Activated naive CD4-positive, alpha-beta T cell treated with anti-CD3 and anti-CD28 coated beads for 36 hours (primary cell): ENCODE results near the gene NOS1AP. TPM values are rescaled to one million over a fixed set of nuclear protein-coding genes. Genes with fewer than 3 reads are reported as not detected.
"Not testable (repeated sequence)": the region's sequence is repeated elsewhere in the genome, so short reads cannot be mapped to it uniquely, and the experiment has no call there.

ENCODE experiments used
- CTCF ChIA-PET: fragments of 350-600 bp; sonication (Branson Sonifier 250); formaldehyde crosslinking; loops from one replicate; lab custom pipeline; 2021; ENCODE audit warnings: antibody characterized with exemption; lab: Charles Lee
- DNase-seq: peaks from one replicate; pipeline ENCODE4 v3.0.0-alpha.2; 2020
- H3K27ac Mint-ChIP-seq: one replicate; pipeline ENCODE4 v1.8.0; 2021; ENCODE audit warnings: mild to moderate bottlenecking, mixed read lengths
- H3K27me3 Mint-ChIP-seq: one replicate; pipeline ENCODE4 v1.8.0; 2021; ENCODE audit warnings: low read depth, mixed read lengths
- H3K36me3 Mint-ChIP-seq: one replicate; pipeline ENCODE4 v1.8.0; 2021; ENCODE audit warnings: low read depth, mixed read lengths
- H3K4me1 Mint-ChIP-seq: one replicate; pipeline ENCODE4 v1.8.0; 2021; ENCODE audit warnings: low read depth, mixed read lengths
- H3K4me3 Mint-ChIP-seq: one replicate; pipeline ENCODE4 v1.8.0; 2021; ENCODE audit warnings: mild to moderate bottlenecking, moderate library complexity, mixed read lengths
- H3K9me3 Mint-ChIP-seq: one replicate; pipeline ENCODE4 v1.8.0; 2021; ENCODE audit warnings: mixed read lengths
- intact Hi-C: fragments of 100-400 bp; cut with micrococcal nuclease; formaldehyde crosslinking; loops from one replicate; pipeline ENCODE4 v1.15.1; 2023
- total RNA-seq, 2 experiments: library from RNA; stranded (reverse); gene quantifications; one replicate each; pipeline ENCODE4 v1.2.3, GENCODE V29; 2021

NOS1AP gene
- total RNA-seq, 2 experiments from 2014 or later = 0.33 to 0.42 TPM

- Mint-ChIP-seq H3K9me3 (no peaks in the 10 kb centered on the region), H3K27me3 (peaks cover 3% of the 10 kb centered on the region), H3K27ac (no peak overlapping the region), H3K4me1 (peaks cover 14% of the 10 kb centered on the region), H3K36me3 (no peaks in the 10 kb centered on the region), H3K4me3 (no peak overlapping the region)
- CTCF ChIA-PET = interaction anchor here (0.6 to 6.5 kb wide), 5 partner anchors 9 to 271 kb away, joined by 3 to 173 read pairs (median 4); partner anchors contain the start of gene OLFML2B
- intact Hi-C loops = loop anchor here (10.0 kb wide), 1 partner anchor 549 kb away; no protein-coding TSS in a partner anchor
- DNase-seq = no peak
Observed at GRCh38 chr1:162033428-162033827, 36.1 kb upstream of the NOS1AP start.

GRCh38 chr1:162035241-162035640 lies 34.2 kb upstream of the NOS1AP start:
- Mint-ChIP-seq H3K27me3 (peaks cover 3% of the 10 kb centered on the region), H3K27ac (no peak overlapping the region), H3K36me3 (no peaks in the 10 kb centered on the region), H3K4me3 (no peak overlapping the region), H3K9me3 (no peaks in the 10 kb centered on the region), H3K4me1 (peaks cover 11% of the 10 kb centered on the region)
- intact Hi-C loops = loop anchor here (10.0 kb wide), 1 partner anchor 550 kb away; no protein-coding TSS in a partner anchor
- DNase-seq = peak; percentile 39
- CTCF ChIA-PET = interaction anchor here (0.6 to 6.5 kb wide), 8 partner anchors 11 to 272 kb away, joined by 3 to 173 read pairs (median 4); partner anchors contain the start of gene OLFML2B

- DNase-seq = no peak
- Mint-ChIP-seq H3K9me3 (no peaks in the 10 kb centered on the region), H3K36me3 (no peaks in the 10 kb centered on the region), H3K27me3 (peaks cover 7% of the 10 kb centered on the region), H3K4me3 (no peak overlapping the region), H3K27ac (no peak overlapping the region), H3K4me1 (peaks cover 11% of the 10 kb centered on the region)
- intact Hi-C loops = loop anchor here (10.0 kb wide), 1 partner anchor 551 kb away; no protein-coding TSS in a partner anchor
- CTCF ChIA-PET = interaction anchor here (0.6 to 6.5 kb wide), 18 partner anchors 10 to 299 kb away, joined by 4 to 173 read pairs (median 6); partner anchors contain the start of genes DUSP12 and OLFML2B
Observed at GRCh38 chr1:162036163-162036562, 33.3 kb upstream of the NOS1AP start.

- Mint-ChIP-seq H3K4me3 (no peak overlapping the region), H3K27me3 (peaks cover 9% of the 10 kb centered on the region), H3K4me1 (peaks cover 11% of the 10 kb centered on the region), H3K36me3 (no peaks in the 10 kb centered on the region), H3K9me3 (peaks cover 5% of the 10 kb centered on the region), H3K27ac (no peak overlapping the region)
- no peak for DNase-seq
- CTCF ChIA-PET = interaction anchor here (1.2 to 6.5 kb wide), 9 partner anchors 12 to 275 kb away, joined by 3 to 173 read pairs (median 9); partner anchors contain the start of gene OLFML2B
- intact Hi-C loops = loop anchor here (10.0 kb wide), 1 partner anchor 554 kb away; no protein-coding TSS in a partner anchor
Observed at GRCh38 chr1:162038624-162039023, 30.9 kb upstream of the NOS1AP start.

GRCh38 chr1:162040001-162040400 lies 29.5 kb upstream of the NOS1AP start:
- Mint-ChIP-seq H3K4me1 (peaks cover 10% of the 10 kb centered on the region), H3K36me3 (no peaks in the 10 kb centered on the region), H3K27me3 (peaks cover 6% of the 10 kb centered on the region), H3K4me3 (no peak overlapping the region), H3K27ac (no peak overlapping the region), H3K9me3 (peaks cover 5% of the 10 kb centered on the region)
- intact Hi-C loops = no loop called here
- CTCF ChIA-PET = no interaction called here
- DNase-seq = no peak

- CTCF ChIA-PET = interaction anchor here (0.6 to 1.0 kb wide), 2 partner anchors 16 to 53 kb away, joined by 3 to 5 read pairs; no protein-coding TSS in a partner anchor
- no peak overlapping the region for H3K4me3 Mint-ChIP-seq
- peaks cover 6% of the 10 kb centered on the region for H3K27me3 Mint-ChIP-seq
- H3K36me3 Mint-ChIP-seq = no peaks in the 10 kb centered on the region
- H3K27ac Mint-ChIP-seq = no peak overlapping the region
- peaks cover 5% of the 10 kb centered on the region for H3K9me3 Mint-ChIP-seq
- intact Hi-C loops = no loop called here
- peaks cover 4% of the 10 kb centered on the region for H3K4me1 Mint-ChIP-seq
- no peak for DNase-seq
Observed at GRCh38 chr1:162040657-162041056, 28.8 kb upstream of the NOS1AP start.

GRCh38 chr1:162042361-162042760 lies 27.1 kb upstream of the NOS1AP start:
- no peak overlapping the region for H3K4me3 Mint-ChIP-seq

GRCh38 chr1:162046921-162047320 lies 22.6 kb upstream of the NOS1AP start:
- no peaks in the 10 kb centered on the region for H3K36me3 Mint-ChIP-seq
- intact Hi-C loops = no loop called here
- no peak overlapping the region for H3K27ac Mint-ChIP-seq
- H3K9me3 Mint-ChIP-seq = peaks cover under 1% of the 10 kb centered on the region
- CTCF ChIA-PET = interaction anchor here (1.3 kb wide), 1 partner anchor 255 kb away, joined by 3 read pairs; no protein-coding TSS in a partner anchor
- H3K4me3 Mint-ChIP-seq = no peak overlapping the region
- no peaks in the 10 kb centered on the region for H3K4me1 Mint-ChIP-seq
- peaks cover 2% of the 10 kb centered on the region for H3K27me3 Mint-ChIP-seq
- DNase-seq = no peak

More at GRCh38 chr1:162042361-162042760, 27.1 kb upstream of the NOS1AP start:
- Mint-ChIP-seq H3K4me1 (no peaks in the 10 kb centered on the region), H3K36me3 (no peaks in the 10 kb centered on the region), H3K27me3 (peaks cover 6% of the 10 kb centered on the region), H3K9me3 (peaks cover 5% of the 10 kb centered on the region), H3K27ac (no peak overlapping the region)
- intact Hi-C loops = no loop called here
- DNase-seq = no peak
- CTCF ChIA-PET = interaction anchor here (0.7 kb wide), 1 partner anchor 466 kb away, joined by 3 read pairs; no protein-coding TSS in a partner anchor

GRCh38 chr1:162053949-162054348 lies 15.5 kb upstream of the NOS1AP start:
- H3K4me1 Mint-ChIP-seq, H3K9me3 Mint-ChIP-seq, H3K27ac Mint-ChIP-seq, H3K27me3 Mint-ChIP-seq, DNase-seq, H3K4me3 Mint-ChIP-seq, H3K36me3 Mint-ChIP-seq, intact Hi-C loops: not testable (repeated sequence)
- CTCF ChIA-PET = interaction anchor here (1.5 kb wide), 1 partner anchor 344 kb away, joined by 3 read pairs; no protein-coding TSS in a partner anchor

GRCh38 chr1:162055062-162055461 lies 14.4 kb upstream of the NOS1AP start:
- H3K27ac Mint-ChIP-seq = no peak overlapping the region
- H3K27me3 Mint-ChIP-seq = no peaks in the 10 kb centered on the region
- intact Hi-C loops = no loop called here
- no peaks in the 10 kb centered on the region for H3K4me1 Mint-ChIP-seq
- no peak overlapping the region for H3K4me3 Mint-ChIP-seq
- no peaks in the 10 kb centered on the region for H3K36me3 Mint-ChIP-seq
- no peak for DNase-seq
- H3K9me3 Mint-ChIP-seq = no peaks in the 10 kb centered on the region
- CTCF ChIA-PET = interaction anchor here (0.7 to 1.1 kb wide), 2 partner anchors 127 to 273 kb away, joined by 3 read pairs; no protein-coding TSS in a partner anchor

GRCh38 chr1:162056043-162056442 lies 13.4 kb upstream of the NOS1AP start:
- H3K4me1 Mint-ChIP-seq = no peaks in the 10 kb centered on the region
- peak; percentile 70 for DNase-seq
- H3K36me3 Mint-ChIP-seq = no peaks in the 10 kb centered on the region
- intact Hi-C loops = loop anchor here (1.0 kb wide), 3 partner anchors 220 to 571 kb away; no protein-coding TSS in a partner anchor
- H3K4me3 Mint-ChIP-seq = no peak overlapping the region
- no peaks in the 10 kb centered on the region for H3K27me3 Mint-ChIP-seq
- H3K27ac Mint-ChIP-seq = no peak overlapping the region
- no peaks in the 10 kb centered on the region for H3K9me3 Mint-ChIP-seq
- CTCF ChIA-PET = interaction anchor here (0.5 to 1.6 kb wide), 21 partner anchors 8 to 1190 kb away, joined by 3 to 13 read pairs (median 4); partner anchors contain the start of gene NOS1AP

GRCh38 chr1:162056579-162056978 lies 12.9 kb upstream of the NOS1AP start:
- Mint-ChIP-seq H3K9me3 (no peaks in the 10 kb centered on the region), H3K4me3 (no peak overlapping the region), H3K36me3 (no peaks in the 10 kb centered on the region), H3K27me3 (no peaks in the 10 kb centered on the region), H3K27ac (no peak overlapping the region), H3K4me1 (no peaks in the 10 kb centered on the region)
- DNase-seq = no peak
- intact Hi-C loops = loop anchor here (1.0 kb wide), 3 partner anchors 220 to 571 kb away; no protein-coding TSS in a partner anchor
- CTCF ChIA-PET = interaction anchor here (0.5 to 1.6 kb wide), 18 partner anchors 8 to 1190 kb away, joined by 3 to 13 read pairs (median 4); partner anchors contain the start of gene NOS1AP
